Measurements from ENCODE around the gene CABP1. TPM values are rescaled to one million over a fixed set of nuclear protein-coding genes. Genes with fewer than 3 reads are reported as not detected.
A peak's percentile ranks its signal among the peaks of the same experiment; 100 is the strongest.
"Not testable (repeated sequence)": the region's sequence is repeated elsewhere in the genome, so short reads cannot be mapped to it uniquely, and the experiment has no call there.

The CABP1 gene
- total RNA-seq (2014; rRNA removed; shearing (Covaris generic); ENCODE audit: low replicate concordance): not detected in 2 replicates

GRCh38 chr12:120639771-120640721 is at the start of gene CABP1:
TSS of gene CABP1 (plus strand) at chr12:120640626. CDS start at chr12:120640686, 60 bp downstream.
- no peak for DNase-seq
- no peak within 1 kb of the TSS for H3K4me3 ChIP-seq
- peaks cover 19% of the 10 kb centered on the region for H3K27me3 ChIP-seq
- H3K9me3 ChIP-seq: no peaks in the 10 kb centered on the region
- no peaks in the 10 kb centered on the region for H3K36me3 ChIP-seq

GRCh38 chr12:120590741-120591407 is 49.6 kb upstream of the CABP1 start:
- no peaks in the 10 kb centered on the region for H3K27me3 ChIP-seq
- no peak overlapping the region for H3K4me3 ChIP-seq
- H3K36me3 ChIP-seq: no peaks in the 10 kb centered on the region
- no peaks in the 10 kb centered on the region for H3K9me3 ChIP-seq
- DNase-seq: no peak

GRCh38 chr12:120592121-120593049 is 48.0 kb upstream of the CABP1 start:
- DNase-seq: no peak
- H3K9me3 ChIP-seq: no peaks in the 10 kb centered on the region
- no peaks in the 10 kb centered on the region for H3K36me3 ChIP-seq
- no peak overlapping the region for H3K4me3 ChIP-seq
- no peaks in the 10 kb centered on the region for H3K27me3 ChIP-seq

GRCh38 chr12:120596901-120597300 is 43.5 kb upstream of the CABP1 start:
- no peak overlapping the region for H3K4me3 ChIP-seq
- DNase-seq: no peak
- no peaks in the 10 kb centered on the region for H3K9me3 ChIP-seq
- H3K27me3 ChIP-seq: no peaks in the 10 kb centered on the region
- no peaks in the 10 kb centered on the region for H3K36me3 ChIP-seq

- Histone ChIP-seq H3K9me3 (no peaks in the 10 kb centered on the region), H3K4me3 (no peak overlapping the region), H3K27me3 (no peaks in the 10 kb centered on the region), H3K36me3 (no peaks in the 10 kb centered on the region)
- DNase-seq: no peak
Observed at GRCh38 chr12:120597861-120598260, 42.6 kb upstream of the CABP1 start.

GRCh38 chr12:120598674-120599463 is 41.6 kb upstream of the CABP1 start:
- no peak overlapping the region for H3K4me3 ChIP-seq
- peak; percentile 21 for DNase-seq
- no peaks in the 10 kb centered on the region for H3K9me3 ChIP-seq
- no peaks in the 10 kb centered on the region for H3K36me3 ChIP-seq
- H3K27me3 ChIP-seq: no peaks in the 10 kb centered on the region

GRCh38 chr12:120599672-120600552 is 40.5 kb upstream of the CABP1 start:
- H3K36me3 ChIP-seq: no peaks in the 10 kb centered on the region
- no peak overlapping the region for H3K4me3 ChIP-seq
- DNase-seq: no peak
- no peaks in the 10 kb centered on the region for H3K9me3 ChIP-seq
- no peaks in the 10 kb centered on the region for H3K27me3 ChIP-seq

- DNase-seq: peak; percentile 10
- H3K4me3 ChIP-seq, H3K36me3 ChIP-seq, H3K27me3 ChIP-seq, H3K9me3 ChIP-seq: not testable (repeated sequence)
Observed at GRCh38 chr12:120602416-120602815, 38.0 kb upstream of the CABP1 start.

GRCh38 chr12:120610560-120610959 is 29.9 kb upstream of the CABP1 start:
- Histone ChIP-seq H3K4me3 (no peak overlapping the region), H3K36me3 (no peaks in the 10 kb centered on the region)
- no peak for DNase-seq

GRCh38 chr12:120611534-120611933 is 28.9 kb upstream of the CABP1 start:
- not testable (repeated sequence) for H3K27me3 ChIP-seq, H3K36me3 ChIP-seq, H3K9me3 ChIP-seq, H3K4me3 ChIP-seq, DNase-seq

More at GRCh38 chr12:120610560-120610959, 29.9 kb upstream of the CABP1 start:
- peaks cover 3% of the 10 kb centered on the region; the same call in 1 of the 2 replicates for H3K27me3 ChIP-seq
- H3K9me3 ChIP-seq: no peaks in the 10 kb centered on the region

- Histone ChIP-seq H3K36me3 (no peaks in the 10 kb centered on the region), H3K9me3 (no peaks in the 10 kb centered on the region), H3K27me3 (peaks cover 8% of the 10 kb centered on the region), H3K4me3 (no peak overlapping the region)
- DNase-seq: no peak
Observed at GRCh38 chr12:120614848-120615247, 25.6 kb upstream of the CABP1 start.

- H3K4me3 ChIP-seq, H3K27me3 ChIP-seq: not testable (repeated sequence)
Observed at GRCh38 chr12:120617193-120617592, 23.2 kb upstream of the CABP1 start.

GRCh38 chr12:120617767-120618166 is 22.7 kb upstream of the CABP1 start:
- H3K27me3 ChIP-seq, H3K36me3 ChIP-seq, H3K9me3 ChIP-seq, H3K4me3 ChIP-seq, DNase-seq: not testable (repeated sequence)

More at GRCh38 chr12:120617193-120617592, 23.2 kb upstream of the CABP1 start:
- not testable (repeated sequence) for H3K36me3 ChIP-seq, H3K9me3 ChIP-seq, DNase-seq

GRCh38 chr12:120618954-120619615 is 21.3 kb upstream of the CABP1 start:
- Histone ChIP-seq H3K27me3 (peaks cover 8% of the 10 kb centered on the region), H3K9me3 (no peaks in the 10 kb centered on the region), H3K4me3 (no peak overlapping the region), H3K36me3 (no peaks in the 10 kb centered on the region)
- DNase-seq: no peak
